DLD1 (cell line): ENCODE results near the gene GGACT.

Experiments used
- in situ Hi-C: cut with HindIII; loops from 2 replicates; pipeline ENCODE4 v1.10.0; 2017; ENCODE audit warnings: low sequenced_read_pairs

GGACT gene

GRCh38 chr13:100559886-100560285, 28.7 kb downstream of the GGACT start:
- in situ Hi-C loops = no loop called here

GRCh38 chr13:100552755-100553154, 35.8 kb downstream of the GGACT start:
- in situ Hi-C loops = no loop called here

GRCh38 chr13:100549316-100549715, 39.3 kb downstream of the GGACT start:
- in situ Hi-C loops = no loop called here

GRCh38 chr13:100547791-100548201, 40.8 kb downstream of the GGACT start:
- in situ Hi-C loops = no loop called here

- in situ Hi-C loops = no loop called here
Observed at GRCh38 chr13:100546713-100547405, 41.7 kb downstream of the GGACT start.

GRCh38 chr13:100545684-100546061, 42.9 kb downstream of the GGACT start:
- in situ Hi-C loops = no loop called here

GRCh38 chr13:100544866-100545683, 43.5 kb downstream of the GGACT start:
- in situ Hi-C loops = no loop called here

- in situ Hi-C loops = no loop called here
Observed at GRCh38 chr13:100543872-100544602, 44.6 kb downstream of the GGACT start.

GRCh38 chr13:100542826-100543156, 45.8 kb downstream of the GGACT start:
- in situ Hi-C loops = no loop called here

- in situ Hi-C loops = no loop called here
Observed at GRCh38 chr13:100541897-100542825, 46.4 kb downstream of the GGACT start.

- in situ Hi-C loops = no loop called here
Observed at GRCh38 chr13:100540621-100541020, 48.0 kb downstream of the GGACT start.

- in situ Hi-C loops = no loop called here
Observed at GRCh38 chr13:100537951-100538462, 50.6 kb downstream of the GGACT start.

- in situ Hi-C loops = no loop called here
Observed at GRCh38 chr13:100537486-100537885, 51.1 kb downstream of the GGACT start.

GRCh38 chr13:100536643-100537180, 51.9 kb downstream of the GGACT start:
- in situ Hi-C loops = no loop called here

GRCh38 chr13:100535426-100536135, 53.0 kb downstream of the GGACT start:
- in situ Hi-C loops = no loop called here

- in situ Hi-C loops = no loop called here
Observed at GRCh38 chr13:100534911-100535310, 53.7 kb downstream of the GGACT start.

- in situ Hi-C loops = no loop called here
Observed at GRCh38 chr13:100534147-100534843, 54.3 kb downstream of the GGACT start.

- in situ Hi-C loops = no loop called here
Observed at GRCh38 chr13:100533588-100534041, 55.0 kb downstream of the GGACT start.
